Measurements from ENCODE around the gene FAM89A.

- no peak for TF ChIP-seq CTCF (IDR thresholded peaks at IDR 0.05)
- TF ChIP-seq EZH2 (IDR thresholded peaks at IDR 0.05; ENCODE audit: borderline replicate concordance, insufficient read depth, low read depth, low read length, poor library complexity, severe bottlenecking) = no peak
These were observed 69.6 kb downstream of the FAM89A start for GRCh38 chr1:230970432-230970831.

Measured in B cell (primary cell).